SJCRH30 (cell line): ENCODE measurements around the gene DNM3. TPM values are rescaled to one million over a fixed set of nuclear protein-coding genes. Genes with fewer than 3 reads are reported as not detected.
A peak's percentile ranks its signal among the peaks of the same experiment; 100 is the strongest.

Experiments used
- DNase-seq, 2 experiments: peaks; one replicate each; pipeline ENCODE4 v3.0.0-alpha.2; 2015 to 2020
- H3K27ac ChIP-seq: fragments of 250-450 bp; sonication (Bioruptor Pico); 2 replicates; pipeline ENCODE4 v1.5.1; 2020; ENCODE audit warnings: mild to moderate bottlenecking, moderate library complexity
- H3K27me3 ChIP-seq: fragments of 250-450 bp; sonication (Bioruptor Pico); 2 replicates; pipeline ENCODE4 v1.5.1; 2020; ENCODE audit warnings: mild to moderate bottlenecking, moderate library complexity
- H3K36me3 ChIP-seq: fragments of 250-450 bp; sonication (Bioruptor Pico); 2 replicates; pipeline ENCODE4 v1.5.1; 2020; ENCODE audit warnings: mild to moderate bottlenecking, moderate library complexity
- H3K4me1 ChIP-seq: fragments of 250-450 bp; sonication (Bioruptor Pico); 2 replicates; pipeline ENCODE4 v1.5.1; 2020; ENCODE audit warnings: mild to moderate bottlenecking, moderate library complexity
- H3K4me3 ChIP-seq: fragments of 250-450 bp; sonication (Bioruptor Pico); 2 replicates; pipeline ENCODE4 v1.5.1; 2020; ENCODE audit warnings: mild to moderate bottlenecking, moderate library complexity
- H3K9me3 ChIP-seq: fragments of 250-450 bp; sonication (Bioruptor Pico); replicated peaks from 2 replicates; pipeline ENCODE4 v1.5.1; 2020; ENCODE audit warnings: mild to moderate bottlenecking, moderate library complexity
- total RNA-seq: library from RNA; depleted of rRNA; stranded (reverse); fragments of >200 nt; shearing (Covaris generic); gene quantifications from 2 replicates; pipeline ENCODE4 v1.2.3, GENCODE V29; 2014

Gene DNM3
- total RNA-seq, 1 experiment from 2014 or later, result 13.7 TPM

DNA sequence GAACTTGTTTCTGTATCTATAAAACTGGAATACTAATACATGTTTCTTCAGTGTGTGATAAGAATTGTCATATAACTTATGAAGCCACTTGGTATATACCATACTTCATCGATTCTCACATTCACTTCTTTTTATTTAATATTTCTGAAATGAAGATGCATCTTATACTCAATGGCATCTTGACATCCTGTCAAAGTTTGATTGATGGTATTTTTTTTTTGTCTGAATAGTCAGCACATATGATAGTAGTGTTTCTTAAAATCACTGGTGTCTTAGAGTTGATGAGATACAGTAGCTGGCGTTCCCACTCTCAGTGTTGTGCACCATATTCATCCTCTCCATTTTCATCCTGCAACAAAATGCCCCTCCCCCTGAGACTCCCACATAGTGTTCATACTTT, 544.7 kb downstream of the DNM3 start:
- H3K36me3 ChIP-seq, result no peaks in the 10 kb centered on the region
- no peak overlapping the region for H3K27ac ChIP-seq
- H3K4me1 ChIP-seq, result peaks cover 34% of the 10 kb centered on the region
- DNase-seq, result no peak
- H3K9me3 ChIP-seq, result no peaks in the 10 kb centered on the region
- no peak overlapping the region for H3K4me3 ChIP-seq
- H3K27me3 ChIP-seq, result no peaks in the 10 kb centered on the region

DNA sequence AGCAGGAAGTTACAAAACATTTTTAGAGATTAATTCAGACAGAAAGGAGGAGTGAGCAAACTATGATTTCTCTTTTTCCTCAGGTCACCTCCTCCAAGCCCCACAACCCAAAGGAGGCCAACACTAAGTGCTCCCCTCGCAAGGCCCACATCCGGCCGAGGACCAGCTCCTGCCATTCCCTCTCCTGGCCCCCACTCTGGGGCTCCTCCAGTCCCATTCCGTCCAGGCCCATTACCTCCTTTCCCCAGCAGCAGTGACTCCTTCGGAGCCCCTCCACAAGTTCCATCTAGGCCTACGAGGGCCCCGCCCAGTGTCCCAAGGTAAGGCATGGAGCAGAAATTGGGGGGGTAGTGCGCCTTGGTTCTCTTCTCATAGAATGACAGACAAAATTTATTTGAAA, 547.2 kb downstream of the DNM3 start:
- no peaks in the 10 kb centered on the region for H3K36me3 ChIP-seq

DNA sequence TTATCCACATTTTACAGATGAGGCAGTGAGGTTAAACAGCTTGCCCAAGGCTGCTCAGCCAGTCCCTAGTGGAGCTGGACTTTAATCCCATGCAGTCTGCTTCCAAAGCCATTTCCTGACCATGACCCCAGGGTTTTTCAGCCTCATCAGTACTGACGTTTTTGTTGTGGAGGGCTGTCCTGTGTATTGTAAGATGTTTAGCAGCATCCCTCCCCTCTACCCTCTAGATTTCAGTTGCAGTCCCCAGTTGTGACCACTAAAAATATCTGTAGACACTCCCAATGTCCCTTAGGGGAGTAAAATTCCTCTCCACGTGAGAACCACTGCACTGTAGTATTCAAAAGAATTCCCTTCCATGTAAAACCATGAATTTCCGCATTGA, 549.0 kb downstream of the DNM3 start:
- Histone ChIP-seq H3K4me1 (peaks cover 8% of the 10 kb centered on the region; the same call in 1 of the 2 replicates), H3K36me3 (no peaks in the 10 kb centered on the region), H3K9me3 (no peaks in the 10 kb centered on the region), H3K4me3 (no peak overlapping the region), H3K27ac (no peak overlapping the region), H3K27me3 (no peaks in the 10 kb centered on the region)
- DNase-seq, result no peak

More for the DNA sequence above, 547.2 kb downstream of the DNM3 start:
- H3K4me1 ChIP-seq, result peaks cover 11% of the 10 kb centered on the region
- H3K27ac ChIP-seq, result no peak overlapping the region
- DNase-seq, result no peak
- no peaks in the 10 kb centered on the region for H3K27me3 ChIP-seq
- H3K9me3 ChIP-seq, result no peaks in the 10 kb centered on the region
- no peak overlapping the region for H3K4me3 ChIP-seq

- DNase-seq, result no peak
- H3K27ac ChIP-seq, result no peak overlapping the region
- H3K36me3 ChIP-seq, result no peaks in the 10 kb centered on the region
- H3K4me3 ChIP-seq, result no peak overlapping the region
- peaks cover 8% of the 10 kb centered on the region; the same call in 1 of the 2 replicates for H3K4me1 ChIP-seq
- no peaks in the 10 kb centered on the region for H3K27me3 ChIP-seq
- no peaks in the 10 kb centered on the region for H3K9me3 ChIP-seq
These were observed 549.6 kb downstream of the DNM3 start for GRCh38 chr1:172390683-172391551.

DNA sequence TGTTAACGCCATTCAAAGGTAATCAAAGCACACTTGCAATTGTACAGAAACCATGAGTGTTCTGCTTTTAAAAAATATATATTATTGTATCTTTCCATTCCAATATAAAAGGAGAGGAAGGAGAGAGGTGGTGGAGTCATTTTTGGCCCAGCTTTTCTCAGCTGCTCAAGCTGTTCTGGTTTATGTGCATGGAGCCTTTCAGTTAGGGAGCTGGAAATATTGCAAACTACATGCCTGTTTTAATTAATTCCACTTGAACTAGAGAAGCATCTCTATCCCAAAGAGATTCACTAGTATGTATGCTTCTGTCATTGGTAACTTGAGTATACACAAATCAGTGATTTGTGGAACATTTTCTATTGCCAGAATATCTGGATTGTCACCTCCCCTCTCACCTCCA, 550.7 kb downstream of the DNM3 start:
- no peak overlapping the region for H3K27ac ChIP-seq

DNA sequence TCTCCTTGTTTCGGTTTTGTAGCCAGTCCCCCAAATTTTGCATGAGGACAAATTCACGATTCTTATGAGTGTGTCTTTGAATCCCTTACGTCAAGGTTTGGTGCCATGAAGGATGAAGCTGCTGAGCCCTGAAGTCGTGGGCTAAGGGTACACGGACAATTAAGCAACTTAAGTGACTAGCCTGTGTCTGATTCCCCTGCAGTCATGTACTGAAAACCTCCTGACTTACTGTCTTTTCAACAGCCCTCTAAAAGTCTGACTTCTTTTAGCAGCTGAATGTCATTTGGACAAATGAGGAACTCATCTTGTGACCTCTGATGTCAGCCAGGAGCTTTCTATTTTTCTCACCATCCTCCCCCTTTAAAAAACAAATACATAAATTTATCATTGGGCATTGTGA, 552.1 kb downstream of the DNM3 start:
- Histone ChIP-seq H3K4me3 (no peak overlapping the region), H3K9me3 (no peaks in the 10 kb centered on the region), H3K4me1 (peaks cover 17% of the 10 kb centered on the region), H3K27me3 (no peaks in the 10 kb centered on the region), H3K36me3 (no peaks in the 10 kb centered on the region), H3K27ac (no peak overlapping the region)
- DNase-seq, result no peak

More for the DNA sequence above, 550.7 kb downstream of the DNM3 start:
- no peak overlapping the region for H3K4me3 ChIP-seq
- no peaks in the 10 kb centered on the region for H3K9me3 ChIP-seq
- no peaks in the 10 kb centered on the region for H3K27me3 ChIP-seq
- no peaks in the 10 kb centered on the region for H3K36me3 ChIP-seq
- peaks cover 8% of the 10 kb centered on the region; the same call in 1 of the 2 replicates for H3K4me1 ChIP-seq
- DNase-seq, result no peak

- Histone ChIP-seq H3K9me3 (no peaks in the 10 kb centered on the region), H3K27ac (no peak overlapping the region), H3K4me3 (no peak overlapping the region), H3K27me3 (no peaks in the 10 kb centered on the region), H3K36me3 (no peaks in the 10 kb centered on the region), H3K4me1 (peaks cover 25% of the 10 kb centered on the region)
- DNase-seq, result peak in 1 of 2 experiments; percentile 10
These were observed 552.9 kb downstream of the DNM3 start for GRCh38 chr1:172394141-172394751.

DNA sequence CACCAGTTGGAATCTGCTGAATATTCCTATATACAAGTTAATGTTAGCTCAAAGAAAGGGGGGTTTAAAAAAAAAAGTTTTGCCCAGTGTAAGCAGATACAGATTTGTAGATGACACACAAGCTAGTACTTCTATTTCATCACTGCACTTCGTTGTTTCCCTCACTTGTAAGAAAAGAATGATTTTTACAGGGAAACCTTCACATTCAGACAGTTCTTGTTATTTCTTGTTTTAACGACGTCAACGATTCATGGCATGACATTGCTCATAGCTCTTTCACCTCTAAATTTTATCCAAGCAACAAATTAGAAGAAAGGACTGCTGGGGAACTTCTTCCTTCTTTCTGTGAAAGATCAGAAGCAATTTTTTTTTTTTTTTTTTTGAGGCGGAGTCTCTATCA, 553.5 kb downstream of the DNM3 start:
- no peak overlapping the region for H3K27ac ChIP-seq
- no peak for DNase-seq

GRCh38 chr1:172395576-172395975, 554.3 kb downstream of the DNM3 start:
- no peak overlapping the region for H3K27ac ChIP-seq
- H3K36me3 ChIP-seq, result no peaks in the 10 kb centered on the region
- no peaks in the 10 kb centered on the region for H3K27me3 ChIP-seq
- H3K9me3 ChIP-seq, result no peaks in the 10 kb centered on the region
- no peak overlapping the region for H3K4me3 ChIP-seq
- DNase-seq, result no peak
- H3K4me1 ChIP-seq, result peaks cover 36% of the 10 kb centered on the region

More for the DNA sequence above, 553.5 kb downstream of the DNM3 start:
- no peaks in the 10 kb centered on the region for H3K36me3 ChIP-seq
- H3K4me3 ChIP-seq, result no peak overlapping the region
- no peaks in the 10 kb centered on the region for H3K9me3 ChIP-seq
- no peaks in the 10 kb centered on the region for H3K27me3 ChIP-seq
- H3K4me1 ChIP-seq, result peaks cover 29% of the 10 kb centered on the region

DNA sequence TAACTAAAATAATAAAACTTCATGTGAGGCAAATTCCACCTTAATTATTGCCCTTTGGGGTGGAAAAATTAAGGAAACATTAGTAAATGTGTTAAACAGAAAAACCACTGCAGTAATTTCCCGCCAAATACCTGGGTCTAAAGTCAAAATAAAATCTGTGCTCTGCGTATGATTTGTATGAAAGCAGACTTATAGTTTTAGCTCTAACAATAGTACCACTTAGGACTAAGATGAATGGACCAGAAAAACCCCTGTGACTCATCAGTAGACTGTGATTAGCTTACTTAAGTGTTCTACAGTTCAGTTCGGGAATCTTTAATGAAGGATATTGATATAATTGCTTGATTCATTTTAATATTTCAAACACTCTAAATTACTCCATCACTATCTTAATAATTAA, 555.9 kb downstream of the DNM3 start:
- DNase-seq, result no peak

DNA sequence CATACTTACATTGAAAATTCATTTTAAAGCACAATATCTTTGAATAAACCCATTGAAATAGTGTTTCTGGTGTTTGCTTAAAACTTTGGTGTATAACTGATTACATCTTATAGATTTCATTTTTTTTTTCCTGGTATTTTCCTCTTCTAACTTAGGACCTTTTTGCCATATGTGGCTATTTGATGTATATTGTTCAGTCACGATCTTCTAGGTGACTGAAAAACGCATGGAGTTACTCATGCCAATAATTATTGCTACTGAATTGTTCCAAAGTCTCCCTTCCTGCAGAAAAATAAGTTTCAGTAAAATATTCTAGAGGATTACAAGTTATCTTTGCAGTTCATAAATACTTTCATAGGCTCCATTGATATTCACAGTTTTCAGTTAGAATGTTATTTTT, 556.3 kb downstream of the DNM3 start:
- no peak overlapping the region for H3K27ac ChIP-seq
- no peak overlapping the region for H3K4me3 ChIP-seq
- DNase-seq, result no peak
- H3K9me3 ChIP-seq, result no peaks in the 10 kb centered on the region
- H3K36me3 ChIP-seq, result no peaks in the 10 kb centered on the region
- no peaks in the 10 kb centered on the region for H3K27me3 ChIP-seq
- H3K4me1 ChIP-seq, result peaks cover 40% of the 10 kb centered on the region

More for the DNA sequence above, 555.9 kb downstream of the DNM3 start:
- Histone ChIP-seq H3K9me3 (no peaks in the 10 kb centered on the region), H3K27me3 (no peaks in the 10 kb centered on the region), H3K4me3 (no peak overlapping the region), H3K27ac (no peak overlapping the region), H3K4me1 (peaks cover 40% of the 10 kb centered on the region), H3K36me3 (no peaks in the 10 kb centered on the region)

GRCh38 chr1:172398193-172398592, 556.9 kb downstream of the DNM3 start:
- Histone ChIP-seq H3K4me1 (peaks cover 40% of the 10 kb centered on the region), H3K27ac (no peak overlapping the region; the same call in 1 of the 2 replicates), H3K36me3 (no peaks in the 10 kb centered on the region), H3K9me3 (no peaks in the 10 kb centered on the region), H3K4me3 (no peak overlapping the region), H3K27me3 (no peaks in the 10 kb centered on the region)
- DNase-seq, result no peak

GRCh38 chr1:172398970-172399755, 557.9 kb downstream of the DNM3 start:
- H3K4me3 ChIP-seq, result no peak overlapping the region
- no peaks in the 10 kb centered on the region for H3K9me3 ChIP-seq
- peaks cover 37% of the 10 kb centered on the region for H3K4me1 ChIP-seq
- peak; percentile 74 to 88 for DNase-seq
- H3K36me3 ChIP-seq, result no peaks in the 10 kb centered on the region
- no peaks in the 10 kb centered on the region for H3K27me3 ChIP-seq
- H3K27ac ChIP-seq, result peak overlapping the region; percentile 73

GRCh38 chr1:172399756-172400721, 558.7 kb downstream of the DNM3 start:
- Histone ChIP-seq H3K27ac (peak overlapping the region; percentile 73), H3K27me3 (no peaks in the 10 kb centered on the region), H3K4me3 (no peak overlapping the region), H3K9me3 (no peaks in the 10 kb centered on the region), H3K36me3 (no peaks in the 10 kb centered on the region), H3K4me1 (peaks cover 32% of the 10 kb centered on the region)
- peak in 1 of 2 experiments; percentile 42 for DNase-seq
